WTC11 (cell line): Measurements from ENCODE around the gene OR2V1. TPM values are rescaled to one million over a fixed set of nuclear protein-coding genes. Genes with fewer than 3 reads are reported as not detected.
A peak's percentile ranks its signal among the peaks of the same experiment; 100 is the strongest.

Source experiments
- ATAC-seq: fragments of 200-7000 bp; cut with Tn5 transposase; 2 replicates; pipeline ENCODE4 v1.10.0; 2021; ENCODE audit warnings: mild to moderate bottlenecking, moderate library complexity
- CTCF ChIA-PET: fragments of 300-600 bp; sonication (Branson Sonifier 250); formaldehyde crosslinking; loops from one replicate; lab custom pipeline; 2021; ENCODE audit warnings: antibody characterized with exemption; lab: Charles Lee
- POLR2A ChIA-PET: fragments of 350-600 bp; sonication (Branson Sonifier 250); formaldehyde crosslinking; loops from one replicate; lab custom pipeline; 2021; ENCODE audit warnings: antibody characterized with exemption; lab: Charles Lee
- DNase-seq: peaks from one replicate; pipeline ENCODE4 v3.0.0; 2021; ENCODE audit warnings: low spot score
- H3K27ac Mint-ChIP-seq: 2 replicates; pipeline ENCODE4 v1.8.0; 2021; ENCODE audit warnings: mixed read lengths
- H3K27me3 Mint-ChIP-seq: 2 replicates; pipeline ENCODE4 v1.8.0; 2021; ENCODE audit warnings: low read depth, mild to moderate bottlenecking, moderate library complexity, mixed read lengths
- H3K36me3 Mint-ChIP-seq: 2 replicates; pipeline ENCODE4 v1.8.0; 2021; ENCODE audit warnings: mixed read lengths
- H3K4me1 Mint-ChIP-seq: 2 replicates; pipeline ENCODE4 v1.8.0; 2022; ENCODE audit warnings: mixed read lengths
- H3K4me3 Mint-ChIP-seq: 2 replicates; pipeline ENCODE4 v1.8.0; 2021; ENCODE audit warnings: mild to moderate bottlenecking, moderate library complexity, mixed read lengths
- H3K9me3 Mint-ChIP-seq: 2 replicates; pipeline ENCODE4 v1.8.0; 2021; ENCODE audit warnings: mixed read lengths
- ETV6 ChIP-seq: sonication (generic); formaldehyde crosslinking; IDR thresholded peaks from 2 replicates; pipeline ENCODE4 v1.8.1; 2022; ENCODE audit warnings: mild to moderate bottlenecking, missing genetic modification reagents
- GABPB1 ChIP-seq: sonication (generic); formaldehyde crosslinking; IDR thresholded peaks from 2 replicates; pipeline ENCODE4 v1.8.1; 2023; ENCODE audit warnings: mild to moderate bottlenecking, missing genetic modification reagents
- IRF2 ChIP-seq: sonication (generic); formaldehyde crosslinking; IDR thresholded peaks from 2 replicates; pipeline ENCODE4 v1.8.0; 2022; ENCODE audit warnings: low read depth, missing genetic modification reagents, borderline replicate concordance
- JUN ChIP-seq: sonication (generic); formaldehyde crosslinking; IDR thresholded peaks from 2 replicates; pipeline ENCODE4 v1.8.0; 2023; ENCODE audit warnings: mild to moderate bottlenecking, missing genetic modification reagents
- NFYB ChIP-seq: sonication (generic); formaldehyde crosslinking; conservative IDR thresholded peaks from 2 replicates; pipeline ENCODE4 v1.8.0; 2022; ENCODE audit warnings: low read depth, missing genetic modification reagents
- NR2C2 ChIP-seq: sonication (generic); formaldehyde crosslinking; IDR thresholded peaks from 2 replicates; pipeline ENCODE4 v1.8.0; 2022; ENCODE audit warnings: mild to moderate bottlenecking, missing genetic modification reagents
- RELA ChIP-seq: sonication (generic); formaldehyde crosslinking; IDR thresholded peaks from 2 replicates; pipeline ENCODE4 v1.8.1; 2022; ENCODE audit warnings: missing genetic modification reagents, mild to moderate bottlenecking, borderline replicate concordance
- SOX15 ChIP-seq: fragments of 250-450 bp; sonication (Bioruptor Pico); IDR thresholded peaks from 2 replicates; pipeline ENCODE4 v1.9.0; 2021; ENCODE audit warnings: mild to moderate bottlenecking
- TCF7 ChIP-seq: sonication (generic); formaldehyde crosslinking; IDR thresholded peaks from 2 replicates; pipeline ENCODE4 v1.8.0; 2022; ENCODE audit warnings: mild to moderate bottlenecking, low read depth, missing genetic modification reagents, moderate library complexity
- ZNF219 ChIP-seq: sonication (generic); formaldehyde crosslinking; IDR thresholded peaks from 2 replicates; pipeline ENCODE4 v1.8.0; 2023; ENCODE audit warnings: missing genetic modification reagents, mild to moderate bottlenecking, borderline replicate concordance
- total RNA-seq: library from RNA; stranded (reverse); gene quantifications from 3 replicates; pipeline ENCODE4 v1.2.3, GENCODE V29; 2021
- TF ChIP-seq, protein P1 (sequence below): sonication (generic); formaldehyde crosslinking; IDR thresholded peaks from 2 replicates; pipeline ENCODE4 v1.8.0; 2022; ENCODE audit warnings: mild to moderate bottlenecking, missing genetic modification reagents
- TF ChIP-seq, protein P2 (sequence below): sonication (generic); formaldehyde crosslinking; IDR thresholded peaks from 2 replicates; pipeline ENCODE4 v1.8.1; 2022; ENCODE audit warnings: low read depth, mild to moderate bottlenecking, moderate library complexity, missing genetic modification reagents, borderline replicate concordance
- TF ChIP-seq, protein P3 (sequence below): fragments of 250-450 bp; sonication (Bioruptor Pico); IDR thresholded peaks from 2 replicates; pipeline ENCODE4 v1.9.0; 2021; ENCODE audit warnings: moderate library complexity, mild to moderate bottlenecking, inconsistent platforms, borderline replicate concordance
- TF ChIP-seq, protein P4 (sequence below): sonication (generic); formaldehyde crosslinking; IDR thresholded peaks from 2 replicates; pipeline ENCODE4 v1.8.1; 2022; ENCODE audit warnings: low read depth, missing genetic modification reagents, borderline replicate concordance
- TF ChIP-seq, protein P5 (sequence below): sonication (generic); formaldehyde crosslinking; IDR thresholded peaks from 2 replicates; pipeline ENCODE4 v1.8.0; 2022; ENCODE audit warnings: missing genetic modification reagents
- TF ChIP-seq, protein P6 (sequence below): sonication (generic); formaldehyde crosslinking; IDR thresholded peaks from 2 replicates; pipeline ENCODE4 v1.8.0; 2022; ENCODE audit warnings: mild to moderate bottlenecking, missing genetic modification reagents
- TF ChIP-seq, protein P7 (sequence below): sonication (generic); formaldehyde crosslinking; IDR thresholded peaks from 2 replicates; pipeline ENCODE4 v1.8.1; 2023; ENCODE audit warnings: mild to moderate bottlenecking, missing genetic modification reagents, moderate library complexity
- TF ChIP-seq, protein P8 (sequence below): fragments of 250-450 bp; sonication (Bioruptor Pico); IDR thresholded peaks from 2 replicates; pipeline ENCODE4 v1.9.0; 2021; ENCODE audit warnings: mild to moderate bottlenecking
- TF ChIP-seq, protein P9 (sequence below): sonication (generic); formaldehyde crosslinking; IDR thresholded peaks from 2 replicates; pipeline ENCODE4 v1.8.0; 2023; ENCODE audit warnings: missing genetic modification reagents

Gene OR2V1
- total RNA-seq, 1 experiment from 2014 or later: not detected

DNA sequence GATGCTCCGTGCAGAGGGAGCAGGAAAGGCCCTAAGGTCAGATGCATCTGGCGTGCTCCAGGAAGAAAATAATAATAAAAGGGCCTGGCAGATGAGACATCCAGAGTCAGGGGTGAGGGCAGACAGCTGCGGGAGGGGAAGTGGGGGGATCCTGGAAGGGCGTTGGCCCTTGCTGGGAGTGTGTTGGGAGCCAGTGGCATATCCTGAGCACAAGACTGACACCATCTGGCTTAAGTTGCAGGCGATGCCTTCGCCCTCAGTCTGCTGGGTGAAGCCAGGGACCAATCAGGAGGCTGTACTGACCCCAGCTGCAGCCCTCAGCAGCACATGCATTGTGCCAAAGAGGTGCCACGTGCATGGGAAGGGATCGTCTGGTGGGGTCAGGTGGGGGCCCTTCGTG lies 20.2 kb upstream of the OR2V1 start (continued):
- TF ChIP-seq, protein P1, sequence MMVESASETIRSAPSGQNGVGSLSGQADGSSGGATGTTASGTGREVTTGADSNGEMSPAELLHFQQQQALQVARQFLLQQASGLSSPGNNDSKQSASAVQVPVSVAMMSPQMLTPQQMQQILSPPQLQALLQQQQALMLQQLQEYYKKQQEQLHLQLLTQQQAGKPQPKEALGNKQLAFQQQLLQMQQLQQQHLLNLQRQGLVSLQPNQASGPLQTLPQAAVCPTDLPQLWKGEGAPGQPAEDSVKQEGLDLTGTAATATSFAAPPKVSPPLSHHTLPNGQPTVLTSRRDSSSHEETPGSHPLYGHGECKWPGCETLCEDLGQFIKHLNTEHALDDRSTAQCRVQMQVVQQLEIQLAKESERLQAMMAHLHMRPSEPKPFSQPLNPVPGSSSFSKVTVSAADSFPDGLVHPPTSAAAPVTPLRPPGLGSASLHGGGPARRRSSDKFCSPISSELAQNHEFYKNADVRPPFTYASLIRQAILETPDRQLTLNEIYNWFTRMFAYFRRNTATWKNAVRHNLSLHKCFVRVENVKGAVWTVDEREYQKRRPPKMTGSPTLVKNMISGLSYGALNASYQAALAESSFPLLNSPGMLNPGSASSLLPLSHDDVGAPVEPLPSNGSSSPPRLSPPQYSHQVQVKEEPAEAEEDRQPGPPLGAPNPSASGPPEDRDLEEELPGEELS (CRISPR knock-in tag): peak; percentile 43; the same call in 1 of the 2 replicates
- TF ChIP-seq NFYB (CRISPR knock-in tag) (0 out of 2 replicates have a peak, but pooled peaks have one; percentile 36), RELA (no peak)

DNA sequence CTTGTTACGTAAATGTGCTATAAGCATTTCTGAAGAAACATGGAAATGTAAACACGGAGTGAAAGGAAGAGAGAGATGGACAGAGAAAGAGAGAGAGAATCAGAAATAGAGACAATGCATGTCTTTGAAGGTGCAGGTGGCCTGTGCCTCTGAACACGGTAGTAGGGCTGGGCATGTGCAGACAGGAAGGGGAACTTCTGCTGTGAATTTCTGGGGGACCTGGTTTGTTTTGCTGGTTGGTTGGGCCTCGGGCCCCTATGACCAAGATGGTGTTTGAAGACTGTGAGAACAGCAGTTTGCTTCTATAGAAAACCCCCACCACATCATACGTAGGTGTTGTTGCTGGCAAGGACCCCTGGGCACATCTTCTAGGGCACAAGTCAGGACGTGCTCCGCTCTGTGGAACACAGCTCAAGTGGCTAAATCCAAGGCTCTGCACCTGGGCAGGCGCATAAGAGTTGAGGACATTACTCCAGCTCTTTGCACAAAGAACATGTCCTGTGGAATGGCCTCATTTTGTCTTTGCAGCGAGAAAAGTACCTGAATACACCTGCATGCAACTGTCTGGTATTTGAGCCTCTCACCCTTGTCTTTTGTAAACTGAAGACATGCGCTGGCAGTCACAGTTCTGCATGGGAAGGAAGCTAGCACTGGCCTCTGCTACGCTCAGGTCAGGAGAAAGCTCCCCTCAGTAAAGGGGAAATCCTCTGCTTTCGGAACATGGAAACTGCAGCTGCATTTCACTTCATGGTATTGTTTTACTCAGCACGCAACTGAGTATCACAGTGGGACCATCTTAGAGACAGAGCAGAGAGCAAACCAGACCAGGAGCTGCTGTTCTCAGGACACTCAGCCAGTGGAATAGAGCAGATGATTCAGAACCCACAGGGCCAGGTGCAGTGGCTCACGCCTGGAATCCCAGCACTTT lies 19.1 kb upstream of the OR2V1 start:
- H3K4me3 Mint-ChIP-seq: no peak overlapping the region
- peaks cover 34% of the 10 kb centered on the region for H3K4me1 Mint-ChIP-seq
- ChIA-PET CTCF (interaction anchor here (0.7 to 2.8 kb wide), 3 partner anchors 9 to 19 kb away, joined by 4 to 11 read pairs (median 5); no protein-coding TSS in a partner anchor), POLR2A (no interaction called here)
- DNase-seq (no peak), ATAC-seq (no peak)
- H3K27me3 Mint-ChIP-seq: peaks cover 29% of the 10 kb centered on the region
- H3K36me3 Mint-ChIP-seq: peaks cover 18% of the 10 kb centered on the region
- peaks cover 35% of the 10 kb centered on the region for H3K9me3 Mint-ChIP-seq
- no peak overlapping the region for H3K27ac Mint-ChIP-seq
- TF ChIP-seq ZNF219 (CRISPR knock-in tag): no peak
- TF ChIP-seq, protein P2, sequence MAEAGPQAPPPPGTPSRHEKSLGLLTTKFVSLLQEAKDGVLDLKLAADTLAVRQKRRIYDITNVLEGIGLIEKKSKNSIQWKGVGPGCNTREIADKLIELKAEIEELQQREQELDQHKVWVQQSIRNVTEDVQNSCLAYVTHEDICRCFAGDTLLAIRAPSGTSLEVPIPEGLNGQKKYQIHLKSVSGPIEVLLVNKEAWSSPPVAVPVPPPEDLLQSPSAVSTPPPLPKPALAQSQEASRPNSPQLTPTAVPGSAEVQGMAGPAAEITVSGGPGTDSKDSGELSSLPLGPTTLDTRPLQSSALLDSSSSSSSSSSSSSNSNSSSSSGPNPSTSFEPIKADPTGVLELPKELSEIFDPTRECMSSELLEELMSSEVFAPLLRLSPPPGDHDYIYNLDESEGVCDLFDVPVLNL (CRISPR knock-in tag): no peak
- TF ChIP-seq, protein P3, sequence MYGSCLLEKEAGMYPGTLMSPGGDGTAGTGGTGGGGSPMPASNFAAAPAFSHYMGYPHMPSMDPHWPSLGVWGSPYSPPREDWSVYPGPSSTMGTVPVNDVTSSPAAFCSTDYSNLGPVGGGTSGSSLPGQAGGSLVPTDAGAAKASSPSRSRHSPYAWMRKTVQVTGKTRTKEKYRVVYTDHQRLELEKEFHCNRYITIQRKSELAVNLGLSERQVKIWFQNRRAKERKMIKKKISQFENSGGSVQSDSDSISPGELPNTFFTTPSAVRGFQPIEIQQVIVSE (CRISPR knock-in tag): no peak
- TF ChIP-seq, protein P4, sequence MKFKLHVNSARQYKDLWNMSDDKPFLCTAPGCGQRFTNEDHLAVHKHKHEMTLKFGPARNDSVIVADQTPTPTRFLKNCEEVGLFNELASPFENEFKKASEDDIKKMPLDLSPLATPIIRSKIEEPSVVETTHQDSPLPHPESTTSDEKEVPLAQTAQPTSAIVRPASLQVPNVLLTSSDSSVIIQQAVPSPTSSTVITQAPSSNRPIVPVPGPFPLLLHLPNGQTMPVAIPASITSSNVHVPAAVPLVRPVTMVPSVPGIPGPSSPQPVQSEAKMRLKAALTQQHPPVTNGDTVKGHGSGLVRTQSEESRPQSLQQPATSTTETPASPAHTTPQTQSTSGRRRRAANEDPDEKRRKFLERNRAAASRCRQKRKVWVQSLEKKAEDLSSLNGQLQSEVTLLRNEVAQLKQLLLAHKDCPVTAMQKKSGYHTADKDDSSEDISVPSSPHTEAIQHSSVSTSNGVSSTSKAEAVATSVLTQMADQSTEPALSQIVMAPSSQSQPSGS (CRISPR knock-in tag): no peak
- TF ChIP-seq TCF7: no peak
- no peak for TF ChIP-seq JUN (CRISPR knock-in tag)
- TF ChIP-seq, protein P5, sequence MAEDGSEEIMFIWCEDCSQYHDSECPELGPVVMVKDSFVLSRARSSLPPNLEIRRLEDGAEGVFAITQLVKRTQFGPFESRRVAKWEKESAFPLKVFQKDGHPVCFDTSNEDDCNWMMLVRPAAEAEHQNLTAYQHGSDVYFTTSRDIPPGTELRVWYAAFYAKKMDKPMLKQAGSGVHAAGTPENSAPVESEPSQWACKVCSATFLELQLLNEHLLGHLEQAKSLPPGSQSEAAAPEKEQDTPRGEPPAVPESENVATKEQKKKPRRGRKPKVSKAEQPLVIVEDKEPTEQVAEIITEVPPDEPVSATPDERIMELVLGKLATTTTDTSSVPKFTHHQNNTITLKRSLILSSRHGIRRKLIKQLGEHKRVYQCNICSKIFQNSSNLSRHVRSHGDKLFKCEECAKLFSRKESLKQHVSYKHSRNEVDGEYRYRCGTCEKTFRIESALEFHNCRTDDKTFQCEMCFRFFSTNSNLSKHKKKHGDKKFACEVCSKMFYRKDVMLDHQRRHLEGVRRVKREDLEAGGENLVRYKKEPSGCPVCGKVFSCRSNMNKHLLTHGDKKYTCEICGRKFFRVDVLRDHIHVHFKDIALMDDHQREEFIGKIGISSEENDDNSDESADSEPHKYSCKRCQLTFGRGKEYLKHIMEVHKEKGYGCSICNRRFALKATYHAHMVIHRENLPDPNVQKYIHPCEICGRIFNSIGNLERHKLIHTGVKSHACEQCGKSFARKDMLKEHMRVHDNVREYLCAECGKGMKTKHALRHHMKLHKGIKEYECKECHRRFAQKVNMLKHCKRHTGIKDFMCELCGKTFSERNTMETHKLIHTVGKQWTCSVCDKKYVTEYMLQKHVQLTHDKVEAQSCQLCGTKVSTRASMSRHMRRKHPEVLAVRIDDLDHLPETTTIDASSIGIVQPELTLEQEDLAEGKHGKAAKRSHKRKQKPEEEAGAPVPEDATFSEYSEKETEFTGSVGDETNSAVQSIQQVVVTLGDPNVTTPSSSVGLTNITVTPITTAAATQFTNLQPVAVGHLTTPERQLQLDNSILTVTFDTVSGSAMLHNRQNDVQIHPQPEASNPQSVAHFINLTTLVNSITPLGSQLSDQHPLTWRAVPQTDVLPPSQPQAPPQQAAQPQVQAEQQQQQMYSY (CRISPR knock-in tag): no peak
- no peak for TF ChIP-seq GABPB1
- TF ChIP-seq, protein P6, sequence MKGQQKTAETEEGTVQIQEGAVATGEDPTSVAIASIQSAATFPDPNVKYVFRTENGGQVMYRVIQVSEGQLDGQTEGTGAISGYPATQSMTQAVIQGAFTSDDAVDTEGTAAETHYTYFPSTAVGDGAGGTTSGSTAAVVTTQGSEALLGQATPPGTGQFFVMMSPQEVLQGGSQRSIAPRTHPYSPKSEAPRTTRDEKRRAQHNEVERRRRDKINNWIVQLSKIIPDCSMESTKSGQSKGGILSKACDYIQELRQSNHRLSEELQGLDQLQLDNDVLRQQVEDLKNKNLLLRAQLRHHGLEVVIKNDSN: no peak
- TF ChIP-seq IRF2 (CRISPR knock-in tag): no peak
- TF ChIP-seq, protein P7, sequence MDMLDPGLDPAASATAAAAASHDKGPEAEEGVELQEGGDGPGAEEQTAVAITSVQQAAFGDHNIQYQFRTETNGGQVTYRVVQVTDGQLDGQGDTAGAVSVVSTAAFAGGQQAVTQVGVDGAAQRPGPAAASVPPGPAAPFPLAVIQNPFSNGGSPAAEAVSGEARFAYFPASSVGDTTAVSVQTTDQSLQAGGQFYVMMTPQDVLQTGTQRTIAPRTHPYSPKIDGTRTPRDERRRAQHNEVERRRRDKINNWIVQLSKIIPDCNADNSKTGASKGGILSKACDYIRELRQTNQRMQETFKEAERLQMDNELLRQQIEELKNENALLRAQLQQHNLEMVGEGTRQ (CRISPR knock-in tag): no peak
- TF ChIP-seq, protein P8, sequence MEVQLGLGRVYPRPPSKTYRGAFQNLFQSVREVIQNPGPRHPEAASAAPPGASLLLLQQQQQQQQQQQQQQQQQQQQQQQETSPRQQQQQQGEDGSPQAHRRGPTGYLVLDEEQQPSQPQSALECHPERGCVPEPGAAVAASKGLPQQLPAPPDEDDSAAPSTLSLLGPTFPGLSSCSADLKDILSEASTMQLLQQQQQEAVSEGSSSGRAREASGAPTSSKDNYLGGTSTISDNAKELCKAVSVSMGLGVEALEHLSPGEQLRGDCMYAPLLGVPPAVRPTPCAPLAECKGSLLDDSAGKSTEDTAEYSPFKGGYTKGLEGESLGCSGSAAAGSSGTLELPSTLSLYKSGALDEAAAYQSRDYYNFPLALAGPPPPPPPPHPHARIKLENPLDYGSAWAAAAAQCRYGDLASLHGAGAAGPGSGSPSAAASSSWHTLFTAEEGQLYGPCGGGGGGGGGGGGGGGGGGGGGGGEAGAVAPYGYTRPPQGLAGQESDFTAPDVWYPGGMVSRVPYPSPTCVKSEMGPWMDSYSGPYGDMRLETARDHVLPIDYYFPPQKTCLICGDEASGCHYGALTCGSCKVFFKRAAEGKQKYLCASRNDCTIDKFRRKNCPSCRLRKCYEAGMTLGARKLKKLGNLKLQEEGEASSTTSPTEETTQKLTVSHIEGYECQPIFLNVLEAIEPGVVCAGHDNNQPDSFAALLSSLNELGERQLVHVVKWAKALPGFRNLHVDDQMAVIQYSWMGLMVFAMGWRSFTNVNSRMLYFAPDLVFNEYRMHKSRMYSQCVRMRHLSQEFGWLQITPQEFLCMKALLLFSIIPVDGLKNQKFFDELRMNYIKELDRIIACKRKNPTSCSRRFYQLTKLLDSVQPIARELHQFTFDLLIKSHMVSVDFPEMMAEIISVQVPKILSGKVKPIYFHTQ (CRISPR knock-in tag): no peak
- no peak for TF ChIP-seq NR2C2
- no peak for TF ChIP-seq ETV6 (CRISPR knock-in tag)
- TF ChIP-seq, protein P9, sequence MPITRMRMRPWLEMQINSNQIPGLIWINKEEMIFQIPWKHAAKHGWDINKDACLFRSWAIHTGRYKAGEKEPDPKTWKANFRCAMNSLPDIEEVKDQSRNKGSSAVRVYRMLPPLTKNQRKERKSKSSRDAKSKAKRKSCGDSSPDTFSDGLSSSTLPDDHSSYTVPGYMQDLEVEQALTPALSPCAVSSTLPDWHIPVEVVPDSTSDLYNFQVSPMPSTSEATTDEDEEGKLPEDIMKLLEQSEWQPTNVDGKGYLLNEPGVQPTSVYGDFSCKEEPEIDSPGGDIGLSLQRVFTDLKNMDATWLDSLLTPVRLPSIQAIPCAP: no peak
- TF ChIP-seq SOX15: no peak
